ENCODE results near the gene SCG3. TPM values are rescaled to one million over a fixed set of nuclear protein-coding genes. Genes with fewer than 3 reads are reported as not detected.
A peak's percentile ranks its signal among the peaks of the same experiment; 100 is the strongest.

SCG3 gene
- total and polyA plus RNA-seq, 7 experiments from 2014 or later = not detected

DNA sequence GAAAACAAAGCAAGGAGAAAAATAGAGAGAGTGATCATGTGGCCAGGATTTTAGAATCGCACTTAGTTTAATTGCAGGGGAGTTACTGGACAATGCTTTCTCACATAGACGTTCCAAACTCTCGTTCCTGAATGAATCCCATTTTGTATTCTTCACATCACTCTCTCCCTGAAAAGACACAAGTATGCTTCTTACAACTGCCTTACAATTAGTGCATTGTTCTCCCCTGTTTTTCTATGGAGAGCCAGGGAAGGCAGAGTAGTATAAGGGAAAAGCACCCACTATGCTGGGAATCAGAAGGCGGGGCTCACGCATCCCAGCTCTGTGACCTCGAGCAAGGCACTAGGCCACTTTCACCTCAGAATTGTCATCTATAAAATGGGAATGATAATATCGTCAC, 84.4 kb downstream of the SCG3 start:
- Mint-ChIP-seq H3K9me3 (peaks cover 0 to 3% (median 0%) of the 10 kb centered on the region in 11 donors), H3K4me3 (no peak overlapping the region), H3K27me3 (no peaks in the 10 kb centered on the region), H3K36me3 (peaks cover 18 to 23% (median 22%) of the 10 kb centered on the region in 5 donors), H3K27ac (peak overlapping the region in 4 of 9 donors; percentile 1 to 32 (median 19)), H3K4me1 (peaks cover 7 to 28% (median 14%) of the 10 kb centered on the region in 7 donors)
- ChIA-PET POLR2A (no interaction called here), CTCF (interaction anchor here (1.4 to 3.1 kb wide), 2 partner anchors 11 to 116 kb away, joined by 6 to 18 read pairs; no protein-coding TSS in a partner anchor)
- H3K27me3 ChIP-seq (ENCODE audit: control insufficient read depth in 2 of 2, insufficient read depth in 2 of 2, low read length in 2 of 2) = no peaks in the 10 kb centered on the region
- H3K9me3 ChIP-seq (ENCODE audit: control insufficient read depth in 2 of 3, low read length in 3 of 3) = no peaks in the 10 kb centered on the region
- peaks cover 3 to 8% of the 10 kb centered on the region in 2 donors for H3K4me1 ChIP-seq (ENCODE audit: control insufficient read depth in 2 of 2, insufficient read depth in 2 of 2, low read length in 2 of 2)
- ATAC-seq (no peak), DNase-seq (no peak)
- peaks cover 0 to 4% (median 4%) of the 10 kb centered on the region in 3 experiments for H3K36me3 ChIP-seq (ENCODE audit: control insufficient read depth in 2 of 3, insufficient read depth in 3 of 3, low read length in 3 of 3)
- intact Hi-C loops (cut with micrococcal nuclease) = no loop called here
- no peak overlapping the region for H3K4me3 ChIP-seq (ENCODE audit: low read length)
- no peak overlapping the region for H3K27ac ChIP-seq (ENCODE audit: low read depth, low read length)

DNA sequence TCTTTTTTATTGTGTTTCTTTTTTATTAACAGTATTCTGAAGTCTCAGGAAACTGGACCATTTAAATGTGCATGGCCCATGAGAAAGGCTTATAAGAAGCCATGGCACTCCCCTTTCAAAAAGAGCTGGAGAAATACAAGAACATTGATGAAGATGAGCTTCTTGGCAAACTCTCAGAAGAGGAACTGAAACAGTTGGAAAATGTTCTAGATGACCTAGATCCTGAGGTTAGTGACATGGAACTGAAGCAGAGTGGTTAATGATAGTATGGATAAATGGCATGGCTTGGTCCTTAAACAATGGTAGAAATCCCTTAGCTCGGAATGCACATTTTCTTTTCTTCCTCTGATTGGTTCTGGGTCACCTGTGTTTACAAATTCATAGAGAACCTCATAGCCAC, 85.0 kb downstream of the SCG3 start:
- peaks cover 0 to 4% (median 4%) of the 10 kb centered on the region in 3 experiments for H3K36me3 ChIP-seq (ENCODE audit: control insufficient read depth in 2 of 3, insufficient read depth in 3 of 3, low read length in 3 of 3)
- H3K9me3 ChIP-seq (ENCODE audit: control insufficient read depth in 2 of 3, low read length in 3 of 3) = no peaks in the 10 kb centered on the region
- no peaks in the 10 kb centered on the region for H3K27me3 Mint-ChIP-seq
- H3K4me1 Mint-ChIP-seq = peaks cover 7 to 24% (median 14%) of the 10 kb centered on the region in 7 donors
- H3K27ac ChIP-seq (ENCODE audit: low read depth, low read length) = no peak overlapping the region
- DNase-seq (no peak), ATAC-seq (no peak)
- H3K36me3 Mint-ChIP-seq = peaks cover 18 to 26% (median 22%) of the 10 kb centered on the region in 5 donors
- H3K27ac Mint-ChIP-seq = peak overlapping the region in 3 of 9 donors; percentile 31 to 53 (median 47)
- H3K4me1 ChIP-seq (ENCODE audit: control insufficient read depth in 2 of 2, insufficient read depth in 2 of 2, low read length in 2 of 2) = peaks cover 3 to 8% of the 10 kb centered on the region in 2 donors
- POLR2A ChIA-PET = interaction anchor here (0.6 kb wide), 1 partner anchor 1410 kb away, joined by 3 read pairs; no protein-coding TSS in a partner anchor
- no peaks in the 10 kb centered on the region for H3K27me3 ChIP-seq (ENCODE audit: control insufficient read depth in 2 of 2, insufficient read depth in 2 of 2, low read length in 2 of 2)
- CTCF ChIA-PET = interaction anchor here (1.4 to 3.1 kb wide), 2 partner anchors 10 to 31 kb away, joined by 4 to 18 read pairs; no protein-coding TSS in a partner anchor
- H3K4me3 Mint-ChIP-seq = no peak overlapping the region
- peaks cover 0 to 3% (median 0%) of the 10 kb centered on the region in 11 donors for H3K9me3 Mint-ChIP-seq
- intact Hi-C loops (cut with micrococcal nuclease) = no loop called here
- no peak overlapping the region for H3K4me3 ChIP-seq (ENCODE audit: low read length)

DNA sequence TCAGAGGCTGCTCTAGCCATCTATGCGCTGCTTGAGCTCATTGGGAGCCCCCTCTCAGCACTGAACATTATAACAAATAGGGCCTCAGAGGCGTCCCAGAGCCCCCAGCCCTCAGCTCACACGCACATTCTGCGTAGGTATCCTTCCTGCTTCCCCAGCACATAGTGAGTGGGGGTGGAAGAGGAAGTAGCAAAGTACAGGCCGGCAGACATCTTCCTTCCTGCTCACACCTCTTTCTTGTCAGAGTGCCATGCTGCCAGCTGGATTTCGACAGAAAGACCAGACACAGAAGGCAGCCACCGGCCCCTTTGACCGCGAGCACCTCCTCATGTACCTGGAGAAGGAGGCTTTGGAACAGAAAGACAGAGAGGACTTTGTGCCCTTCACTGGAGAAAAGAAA, 86.7 kb downstream of the SCG3 start:
- Histone ChIP-seq H3K27ac (ENCODE audit: low read depth, low read length) (no peak overlapping the region), H3K27me3 (ENCODE audit: control insufficient read depth in 2 of 2, insufficient read depth in 2 of 2, low read length in 2 of 2) (no peaks in the 10 kb centered on the region), H3K4me3 (ENCODE audit: low read length) (no peak overlapping the region), H3K9me3 (ENCODE audit: control insufficient read depth in 2 of 3, low read length in 3 of 3) (no peaks in the 10 kb centered on the region), H3K4me1 (ENCODE audit: control insufficient read depth in 2 of 2, insufficient read depth in 2 of 2, low read length in 2 of 2) (peaks cover 3 to 8% of the 10 kb centered on the region in 2 donors), H3K36me3 (ENCODE audit: control insufficient read depth in 2 of 3, insufficient read depth in 3 of 3, low read length in 3 of 3) (peaks cover 0 to 12% (median 4%) of the 10 kb centered on the region in 3 experiments)
- intact Hi-C loops (cut with micrococcal nuclease) = no loop called here
- ATAC-seq = peak; percentile 47
- CTCF ChIA-PET = interaction anchor here (0.8 to 3.1 kb wide), 2 partner anchors 8 to 15 kb away, joined by 4 to 18 read pairs; no protein-coding TSS in a partner anchor
- Mint-ChIP-seq H3K27me3 (no peaks in the 10 kb centered on the region), H3K9me3 (peaks cover 0 to 3% (median 0%) of the 10 kb centered on the region in 11 donors), H3K27ac (peak overlapping the region; percentile 56 to 95 (median 84)), H3K4me1 (peaks cover 7 to 24% (median 14%) of the 10 kb centered on the region in 7 donors), H3K4me3 (peak overlapping the region in 9 of 10 donors; percentile 19 to 62 (median 48)), H3K36me3 (peaks cover 18 to 33% (median 25%) of the 10 kb centered on the region in 5 donors)
- POLR2A ChIA-PET = interaction anchor here (0.6 to 1.2 kb wide), 4 partner anchors 15 to 41 kb away, joined by 3 to 8 read pairs (median 4); no protein-coding TSS in a partner anchor
- peak in 6 of 9 donors; percentile 27 to 55 (median 46) for DNase-seq

Other genes starting within 250 kb of the SCG3 start
- gene DMXL2, start 58.7 kb upstream of the SCG3 start, total RNA-seq = 10 to 100 TPM in 2 of 5 experiments, 1 to 10 TPM in 3; 6.4 to 58.3 (median 7.2) TPM
- 1 to 10 TPM; 1.1 to 2.2 TPM for gene DMXL2, start 58.7 kb upstream of the SCG3 start, polyA plus RNA-seq
- gene LYSMD2, start 56.2 kb downstream of the SCG3 start, total RNA-seq = 10 to 100 TPM; 12.5 to 33.8 (median 17.8) TPM
- gene LYSMD2, start 56.2 kb downstream of the SCG3 start, polyA plus RNA-seq = 10 to 100 TPM; 42.2 to 46.8 TPM
- gene TMOD2, start 70.1 kb downstream of the SCG3 start, total RNA-seq = 10 to 100 TPM in 4 of 5 experiments, 1 to 10 TPM in 1; 9.5 to 17.1 (median 13.4) TPM
- gene TMOD2, start 70.1 kb downstream of the SCG3 start, polyA plus RNA-seq = 1 to 10 TPM; 1.4 to 1.9 TPM
- gene TMOD3, start 148.2 kb downstream of the SCG3 start, total RNA-seq = 10 to 100 TPM; 46.5 to 75.9 (median 50.4) TPM
- 10 to 100 TPM; 25.5 to 25.6 TPM for gene TMOD3, start 148.2 kb downstream of the SCG3 start, polyA plus RNA-seq

Measured in naive thymus-derived CD4-positive, alpha-beta T cell (primary cell).